Heart left ventricle (tissue), 13 donors: ENCODE data around the gene MEX3B.

Source experiments
- CTCF ChIP-seq, 12 donors: fragments of 200-600 bp; sonication (generic) in 4 of 12; IDR thresholded peaks; one replicate each; pipeline versions ENCODE4 v1.5.0 to v1.8.0; 2018 to 2022; ENCODE audit warnings: antibody characterized with exemption in 12 of 12, mild to moderate bottlenecking in 5 of 12
- POLR2A ChIP-seq, 2 donors: fragments of 450-650 bp; IDR thresholded peaks; one replicate each; pipeline ENCODE4 v1.6.1; 2017; ENCODE audit warnings: antibody characterized with exemption in 2 of 2, mild to moderate bottlenecking in 2 of 2, moderate library complexity in 2 of 2
- donor health status: ischemic (EF 13 %, LVEDD 7.1; RV severe dilation, severe dysfunction).
- donor health status: DM: no; HTN: yes; CAD: no.
- donor health status: DM: no; HTN: no; CAD: no.
- donor health status: ischemic (EF 25% LVEDD 6.9; RV normal size, moderate dysfunction).
- donor health status: ischemic (EF 25% LVEDD 5.7; RV mildly dilated, moderate dysfunction).
- donor health status: ischemic (EF 35%, LVEDD 5.7; RV mildly dilated, moderate dysfunction).
- donor health status: nonischemic (EF 11% LVEDD 7.7; RV severe dilation, severe dysfunction).
- donor health status: DM: yes; HTN: yes; CAD: no.
- donor health status: PGD.
- donor health status: ischemic (EF 29% LVEDD 5.4; RV normal size, mild dysfunction).
- donor health status: nonischemic (EF 23%, LVEDD 6.1; RV moderate dilation, normal function).

- TF ChIP-seq CTCF (IDR thresholded peaks at IDR 0.05) (no peak), POLR2A (IDR thresholded peaks at IDR 0.05) (no peak)
Measured at GRCh38 chr15:82040390-82040789, 5.4 kb downstream of the MEX3B start.
